Muscle of arm (tissue), 12 donors: ENCODE results near the gene TRH. TPM values are rescaled to one million over a fixed set of nuclear protein-coding genes. Genes with fewer than 3 reads are reported as not detected.
"Not testable (repeated sequence)": the region's sequence is repeated elsewhere in the genome, so short reads cannot be mapped to it uniquely, and the experiment has no call there.

Experiments used
- DNase-seq: peaks from one replicate; pipeline ENCODE4 v3.0.0-alpha.2; 2013
- polyA plus RNA-seq, 12 donors: library from polyadenylated mRNA; unstranded; fragments of 120-200 nt; gene quantifications; one replicate each; pipeline ENCODE4 v1.2.1, GENCODE V29; 2013; ENCODE audit not compliant: insufficient read length in 12 of 12

Gene TRH
- polyA plus RNA-seq, 12 donors: 0.27 to 0.97 (median 0.36) TPM; not detected in 3

- no peak for DNase-seq
These were observed 11.9 kb upstream of the TRH start for GRCh38 chr3:129962600-129962999.

DNA sequence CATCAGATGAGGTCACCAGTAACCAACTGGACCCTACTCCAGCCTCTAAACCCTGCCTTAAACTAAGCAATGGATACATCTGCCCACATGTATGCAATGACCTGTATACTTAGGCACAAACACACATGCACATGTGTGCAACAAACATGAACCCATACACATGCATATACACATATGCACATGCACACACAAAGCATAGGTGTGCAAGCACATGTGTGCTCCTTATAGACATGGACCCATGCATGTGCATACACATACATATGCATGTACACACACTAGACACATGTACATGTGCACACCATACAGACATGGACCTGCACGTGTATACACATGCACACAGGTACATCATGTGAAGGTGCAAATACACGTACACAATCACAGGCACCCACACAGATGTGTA, 8.6 kb upstream of the TRH start:
- DNase-seq: no peak

GRCh38 chr3:129966876-129967275, 7.6 kb upstream of the TRH start:
- DNase-seq: no peak

DNA sequence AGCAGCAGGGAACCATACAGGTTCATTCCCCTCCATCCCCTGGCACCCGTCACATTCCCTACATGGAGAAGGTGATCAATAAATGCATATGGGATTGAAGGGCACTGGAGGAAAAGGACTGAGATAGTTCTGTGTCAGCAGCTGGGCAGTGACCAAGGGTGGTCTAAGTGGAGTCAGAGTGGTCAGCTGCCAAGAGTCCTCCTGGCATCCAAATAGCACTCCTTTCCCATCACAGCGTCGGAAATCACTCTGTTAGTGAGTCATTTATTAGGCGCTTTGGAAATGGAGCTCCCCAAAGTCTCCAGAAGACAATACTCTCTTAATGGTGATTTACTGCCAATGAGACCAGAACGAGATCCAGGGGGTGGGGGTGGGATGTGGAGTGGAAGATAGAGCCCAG, 6.8 kb upstream of the TRH start:
- no peak for DNase-seq

DNA sequence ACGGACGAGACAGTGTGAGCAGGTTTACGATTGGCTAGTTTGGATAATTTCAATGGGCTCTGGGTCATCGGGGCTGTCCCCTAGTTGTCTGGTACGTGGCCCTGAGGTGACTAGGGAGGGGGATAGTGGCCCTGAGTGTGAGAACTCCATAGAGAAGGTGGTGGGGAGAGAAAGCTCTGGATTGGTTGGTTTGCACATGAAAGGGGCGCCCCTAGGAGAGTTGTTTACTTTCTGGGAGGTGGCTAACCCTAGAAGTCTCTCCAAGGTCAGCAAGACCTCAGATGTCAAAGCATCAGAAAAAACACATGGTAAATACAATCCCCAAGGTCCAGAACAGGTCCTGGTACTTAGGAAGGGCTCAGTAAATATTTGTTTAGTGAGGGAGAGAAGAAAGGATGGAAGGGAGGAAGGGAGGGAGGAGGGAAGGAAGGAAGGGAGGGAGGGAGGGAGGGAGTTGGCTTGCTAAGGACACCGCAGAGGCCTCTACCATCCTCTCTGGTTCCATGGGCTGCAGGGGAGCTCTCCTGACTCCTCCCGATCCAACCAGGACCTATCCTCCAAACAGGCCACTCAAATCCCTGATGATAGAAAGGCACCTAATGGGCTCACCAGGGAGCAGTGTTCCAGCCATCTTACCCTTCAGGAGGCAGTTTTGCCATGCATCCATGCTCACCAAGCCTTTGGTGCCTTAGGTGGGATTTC, 3.0 kb upstream of the TRH start:
- DNase-seq: no peak

DNA sequence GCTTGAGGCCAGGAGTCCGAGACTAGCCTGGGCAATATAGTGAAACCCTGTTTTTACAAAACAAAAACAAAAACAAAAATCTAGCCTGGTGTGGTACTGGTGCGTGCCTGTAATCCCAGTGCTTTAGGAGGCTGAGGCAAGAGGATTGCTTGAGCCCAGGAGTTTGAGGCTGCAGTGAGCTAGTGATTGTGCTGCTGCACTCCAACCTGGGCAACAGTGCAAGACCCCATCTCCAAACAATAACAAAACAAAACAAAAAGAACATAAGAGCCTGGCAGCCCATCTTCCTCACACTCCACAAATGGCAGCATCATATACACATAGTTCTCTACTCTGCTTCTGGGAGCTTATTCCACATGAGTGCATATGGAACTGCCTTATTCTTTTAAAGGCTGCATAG, 2.2 kb upstream of the TRH start:
- DNase-seq: no peak

DNA sequence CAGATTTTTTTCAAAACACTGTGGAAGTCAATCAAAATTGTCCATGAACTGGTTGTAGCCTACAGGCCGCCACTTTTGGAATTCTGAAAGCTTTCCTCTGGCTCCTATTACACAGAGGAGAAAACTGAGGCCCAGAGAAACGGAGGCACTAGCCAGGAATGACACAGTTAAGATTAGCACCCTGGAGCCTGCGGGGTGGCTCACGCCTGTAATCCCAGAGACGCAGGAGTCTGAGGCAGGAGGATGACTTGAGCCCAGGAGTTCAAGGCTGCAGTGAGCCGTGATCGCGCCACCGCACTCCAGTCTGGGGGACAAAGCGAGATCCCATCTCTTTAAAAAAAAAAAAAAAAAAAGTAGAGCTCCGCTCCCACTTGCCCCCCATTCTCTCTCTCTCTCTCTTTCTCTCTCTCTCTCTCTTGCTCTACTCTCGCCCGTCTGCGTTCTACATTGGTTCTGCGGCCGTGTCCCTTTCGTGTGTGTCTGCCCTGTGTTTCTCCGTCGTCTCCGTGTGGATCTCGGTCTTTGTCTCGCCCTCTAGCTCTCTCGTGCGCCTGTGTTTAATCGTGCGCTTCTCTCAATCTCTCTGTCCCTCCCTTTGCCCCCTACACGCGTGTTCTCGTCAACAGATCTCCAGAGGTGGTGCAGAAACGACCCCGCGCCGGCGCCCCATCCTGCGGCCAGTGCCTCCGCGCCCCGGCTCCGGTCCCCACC, 512 bp upstream of the TRH start:
- DNase-seq: no peak

- DNase-seq: no peak
These were observed 549 bp downstream of the TRH start for GRCh38 chr3:129974833-129975704.

DNA sequence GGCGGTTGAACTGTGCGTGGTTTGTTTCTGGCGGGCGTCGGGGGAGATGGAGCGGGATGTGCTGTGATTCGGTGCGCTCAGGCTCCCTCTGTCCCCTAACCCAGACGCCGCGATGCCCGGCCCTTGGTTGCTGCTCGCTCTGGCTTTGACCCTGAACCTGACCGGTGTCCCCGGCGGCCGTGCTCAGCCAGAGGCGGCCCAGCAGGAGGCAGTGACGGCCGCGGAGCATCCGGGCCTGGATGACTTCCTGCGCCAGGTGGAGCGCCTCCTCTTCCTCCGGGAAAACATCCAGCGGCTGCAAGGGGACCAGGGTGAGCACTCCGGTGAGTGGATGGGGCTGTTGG, 1.2 kb downstream of the TRH start:
- DNase-seq: no peak

- no peak for DNase-seq
These were observed 1.8 kb downstream of the TRH start for GRCh38 chr3:129976286-129976685.

DNA sequence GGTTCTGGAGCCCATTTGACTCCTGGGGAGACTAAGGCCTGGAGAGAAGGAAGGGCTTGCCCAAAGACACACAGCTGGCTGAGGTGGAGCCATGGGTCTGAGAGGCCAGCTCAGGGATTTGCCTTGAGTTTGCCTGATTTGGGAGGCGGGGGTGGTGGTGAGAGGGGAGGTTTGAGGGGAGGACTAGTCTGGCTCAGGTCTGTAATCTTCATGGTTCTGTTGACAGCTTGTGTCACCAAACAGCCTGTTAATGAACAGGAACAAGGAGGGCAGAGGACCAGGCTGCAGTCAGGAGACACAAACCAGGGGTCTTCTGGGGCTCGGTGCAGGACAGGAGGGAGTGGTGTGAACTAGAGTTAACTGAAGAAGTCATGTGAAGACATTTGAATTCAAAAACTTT, 3.6 kb downstream of the TRH start:
- no peak for DNase-seq

DNA sequence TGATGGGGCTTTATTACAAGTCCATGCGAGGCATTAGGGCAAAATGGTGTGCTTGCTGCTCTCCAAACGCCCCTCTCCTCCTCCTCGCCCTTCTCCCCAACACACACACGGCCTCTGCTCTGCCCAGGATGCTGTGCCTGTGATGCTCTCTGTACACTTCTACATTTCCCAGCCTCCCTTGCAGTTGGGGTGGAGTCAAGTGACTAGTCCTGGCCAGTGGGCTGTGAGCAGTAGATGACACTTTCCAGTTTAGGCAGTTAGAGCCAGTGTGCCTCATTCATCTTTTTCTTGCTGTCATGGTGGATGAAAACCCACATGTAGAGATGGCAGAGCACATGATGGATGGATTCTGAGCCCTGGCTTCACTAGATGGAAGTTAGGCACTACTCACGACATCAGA, 5.4 kb downstream of the TRH start:
- no peak for DNase-seq

GRCh38 chr3:129983561-129983960, 9.0 kb downstream of the TRH start:
- no peak for DNase-seq

- no peak for DNase-seq
These were observed 9.6 kb downstream of the TRH start for GRCh38 chr3:129984125-129984524.

DNA sequence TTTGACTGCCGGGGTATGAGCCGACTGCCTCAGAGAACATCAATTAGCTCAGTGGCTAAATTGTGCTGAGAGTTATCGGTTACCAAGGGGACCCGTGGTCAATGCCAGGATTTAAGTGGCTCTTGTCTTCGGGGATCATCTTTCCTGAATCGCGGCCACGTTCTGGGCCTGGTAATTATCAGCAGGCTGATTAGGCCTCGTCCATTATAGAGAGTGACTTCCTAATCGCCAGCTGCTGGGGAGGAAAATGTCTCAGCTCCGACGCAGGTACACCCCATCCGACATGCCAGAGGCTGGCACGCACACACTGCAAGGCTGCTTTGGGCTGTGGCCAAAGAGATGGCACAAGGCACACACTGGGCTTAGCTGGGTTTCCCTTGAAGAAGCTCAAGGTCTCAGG, 10.6 kb downstream of the TRH start:
- no peak for DNase-seq

DNA sequence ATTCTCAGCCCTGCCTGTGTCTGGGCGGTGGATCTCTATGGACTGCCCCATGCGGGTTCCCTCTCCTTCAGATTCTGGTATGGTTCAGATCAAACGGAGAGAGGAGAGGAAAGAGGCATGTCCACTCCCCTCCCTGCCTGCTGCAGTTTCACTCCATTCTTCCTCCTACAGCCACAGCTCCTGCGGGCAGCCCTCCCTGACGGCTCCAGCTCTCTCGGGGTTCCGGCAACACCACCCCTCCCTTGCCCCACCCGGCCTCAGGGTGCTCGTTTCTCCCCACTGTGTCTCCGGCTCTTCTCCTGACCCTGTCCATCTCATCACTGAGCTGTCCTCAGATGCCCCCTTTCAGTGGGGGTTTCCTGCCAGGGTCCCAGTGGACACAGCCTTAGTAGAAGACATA, 13.9 kb downstream of the TRH start:
- DNase-seq: no peak

GRCh38 chr3:129989414-129989813, 14.9 kb downstream of the TRH start:
- DNase-seq: no peak

- no peak for DNase-seq
These were observed 18.3 kb downstream of the TRH start for GRCh38 chr3:129992781-129993180.

DNA sequence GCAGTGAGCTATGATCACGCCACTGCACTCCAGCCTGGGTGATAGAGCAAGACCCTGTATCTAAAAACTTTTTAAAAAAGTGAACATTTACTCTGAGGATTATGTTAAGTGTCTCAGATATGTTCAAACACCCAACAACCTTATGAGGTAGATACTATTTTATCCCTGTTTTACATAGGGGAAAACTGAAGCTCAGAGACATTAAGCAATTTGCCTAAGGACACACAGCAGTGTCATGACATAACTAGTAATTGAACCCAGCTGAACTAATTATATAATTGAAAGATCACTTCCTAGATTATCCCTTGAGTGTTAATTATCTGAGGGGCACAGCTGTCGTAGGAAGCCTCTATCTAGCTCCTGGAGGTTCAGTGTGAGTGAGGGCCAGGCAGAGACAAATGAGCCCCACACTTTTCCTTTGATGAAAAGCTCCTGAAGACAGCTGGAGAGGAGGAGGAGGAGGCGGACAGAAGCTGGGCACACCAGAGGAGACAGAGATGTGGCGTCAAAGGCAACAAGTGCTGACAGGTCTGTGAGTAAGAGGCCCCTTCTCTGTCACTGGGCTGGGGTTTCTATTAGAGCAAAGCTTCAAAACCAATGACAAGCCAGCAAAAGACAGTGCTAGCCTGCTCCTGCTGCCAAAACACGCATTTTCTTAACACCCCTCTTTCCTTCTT, 20.5 kb downstream of the TRH start:
- DNase-seq: no peak

GRCh38 chr3:129996073-129996472, 21.6 kb downstream of the TRH start:
- no peak for DNase-seq

DNA sequence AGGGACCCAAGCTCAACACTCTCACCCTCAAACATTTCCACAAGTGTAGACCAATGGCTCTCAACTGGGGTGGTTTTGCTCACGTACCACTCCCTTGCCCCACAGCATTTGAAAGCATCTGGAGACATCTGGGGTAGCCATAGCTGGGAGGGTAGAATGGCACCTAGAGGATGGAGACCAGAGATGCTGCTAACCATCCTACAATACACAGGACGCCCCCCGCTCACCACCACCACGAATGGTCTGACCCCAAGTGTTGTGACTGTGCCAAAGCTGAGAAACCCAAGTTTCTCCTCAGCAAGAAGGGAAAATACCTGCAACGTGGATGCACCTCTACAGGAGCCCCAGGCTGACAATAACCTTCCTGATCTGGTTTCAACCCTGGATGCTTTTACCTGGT, 24.7 kb downstream of the TRH start:
- DNase-seq: not testable (repeated sequence)
